ENCODE data around the gene CNKSR1.

Gene CNKSR1

DNA sequence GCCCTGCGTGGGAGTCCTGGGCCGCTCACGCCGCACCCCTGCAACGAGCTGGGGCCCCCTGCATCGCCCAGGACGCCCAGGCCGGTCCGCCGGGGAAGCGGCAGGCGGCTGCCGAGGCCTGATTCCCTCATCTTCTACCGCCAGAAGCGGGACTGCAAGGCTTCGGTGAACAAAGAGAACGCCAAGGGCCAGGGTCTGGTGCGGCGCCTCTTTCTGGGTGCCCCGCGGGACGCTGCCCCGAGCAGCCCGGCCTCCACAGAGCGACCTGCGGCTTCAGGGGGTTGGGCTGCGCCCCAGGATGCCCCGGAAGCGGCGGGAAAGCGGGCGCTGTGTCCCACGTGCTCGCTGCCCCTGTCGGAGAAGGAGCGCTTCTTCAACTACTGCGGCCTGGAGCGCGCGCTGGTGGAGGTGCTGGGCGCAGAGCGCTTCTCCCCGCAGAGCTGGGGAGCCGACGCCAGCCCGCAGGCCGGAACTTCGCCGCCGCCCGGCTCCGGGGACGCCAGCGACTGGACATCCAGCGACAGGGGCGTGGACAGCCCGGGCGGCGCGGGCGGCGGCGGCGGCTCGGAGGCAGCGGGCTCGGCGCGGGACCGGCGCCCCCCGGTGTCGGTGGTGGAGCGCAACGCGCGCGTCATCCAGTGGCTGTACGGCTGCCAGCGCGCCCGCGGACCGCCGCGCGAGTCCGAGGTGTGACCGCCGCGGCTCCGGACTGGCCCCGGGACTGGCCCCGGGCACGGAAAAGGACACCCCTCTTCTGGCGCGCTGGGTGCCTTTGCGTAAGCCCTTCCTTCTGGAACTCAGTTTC, 15.7 kb upstream of the CNKSR1 start:
- Histone ChIP-seq H3K27ac (ENCODE audit: low read depth, low read length) (no peak overlapping the region), H3K4me3 (ENCODE audit: low read depth, low read length) (peak overlapping the region; percentile 85), H3K36me3 (ENCODE audit: insufficient read depth, low read length) (no peaks in the 10 kb centered on the region), H3K79me2 (ENCODE audit: control insufficient read depth, insufficient read depth, low read length, unreplicated experiment) (no peaks in the 10 kb centered on the region), H3K4me1 (ENCODE audit: control insufficient read depth, insufficient read depth, low read length, unreplicated experiment) (peaks cover 8% of the 10 kb centered on the region), H2AFZ (ENCODE audit: low read length, unreplicated experiment) (peak overlapping the region; percentile 98), H3K27me3 (ENCODE audit: insufficient read depth, low read length) (peaks cover 4% of the 10 kb centered on the region; the same call in 1 of the 2 replicates)

DNA sequence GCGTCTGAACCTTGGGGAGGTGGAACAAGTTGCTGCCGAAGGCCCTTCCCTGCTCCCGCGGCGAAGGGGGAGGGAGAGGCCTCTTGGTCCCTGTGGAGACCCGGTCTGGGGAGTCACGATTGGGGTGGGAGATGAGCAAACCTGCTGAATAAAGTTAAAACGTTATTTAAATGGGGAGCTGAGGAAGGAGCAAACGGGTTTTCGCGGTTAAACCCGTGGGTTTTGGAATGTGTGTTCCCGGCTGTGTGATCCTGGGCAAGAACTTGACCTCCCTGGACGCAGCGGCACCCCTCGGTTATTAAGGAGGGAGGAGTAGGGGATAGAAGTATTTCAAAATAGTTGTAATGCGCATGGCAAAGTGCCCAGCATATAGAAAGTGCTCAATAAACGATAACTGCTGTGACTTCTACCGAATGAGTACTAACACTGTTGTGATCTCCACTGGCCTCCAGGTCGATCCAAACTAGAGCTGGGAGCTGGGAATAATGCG, 15.0 kb upstream of the CNKSR1 start:
- Histone ChIP-seq H3K4me1 (ENCODE audit: control insufficient read depth, insufficient read depth, low read length, unreplicated experiment) (peaks cover 8% of the 10 kb centered on the region), H2AFZ (ENCODE audit: low read length, unreplicated experiment) (peak overlapping the region; percentile 98), H3K79me2 (ENCODE audit: control insufficient read depth, insufficient read depth, low read length, unreplicated experiment) (no peaks in the 10 kb centered on the region), H3K4me3 (ENCODE audit: low read depth, low read length) (peak overlapping the region; percentile 85), H3K36me3 (ENCODE audit: insufficient read depth, low read length) (no peaks in the 10 kb centered on the region), H3K27me3 (ENCODE audit: insufficient read depth, low read length) (peaks cover 4% of the 10 kb centered on the region; the same call in 1 of the 2 replicates), H3K27ac (ENCODE audit: low read depth, low read length) (no peak overlapping the region)

DNA sequence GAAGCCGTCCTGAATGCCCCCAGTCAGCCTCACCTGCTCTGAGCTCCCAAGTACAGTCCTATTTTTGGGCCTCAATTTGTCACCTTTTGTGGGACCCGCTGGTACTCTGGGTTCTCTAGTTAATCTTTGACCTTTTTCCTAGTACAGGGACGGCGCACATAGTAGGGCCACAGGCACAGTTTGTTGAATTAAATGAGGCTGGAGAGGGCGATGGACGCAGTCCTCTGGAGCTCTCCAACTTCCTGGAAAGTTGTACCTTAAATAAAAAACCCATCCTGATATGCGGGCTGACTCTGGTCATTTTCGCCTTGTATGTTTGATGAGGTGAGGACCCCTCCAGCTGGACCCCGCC, 13.6 kb upstream of the CNKSR1 start:
- Histone ChIP-seq H3K79me2 (ENCODE audit: control insufficient read depth, insufficient read depth, low read length, unreplicated experiment) (no peaks in the 10 kb centered on the region), H2AFZ (ENCODE audit: low read length, unreplicated experiment) (no peak overlapping the region), H3K36me3 (ENCODE audit: insufficient read depth, low read length) (no peaks in the 10 kb centered on the region), H3K4me1 (ENCODE audit: control insufficient read depth, insufficient read depth, low read length, unreplicated experiment) (peaks cover 8% of the 10 kb centered on the region), H3K27me3 (ENCODE audit: insufficient read depth, low read length) (peaks cover 4% of the 10 kb centered on the region; the same call in 1 of the 2 replicates), H3K27ac (ENCODE audit: low read depth, low read length) (no peak overlapping the region), H3K4me3 (ENCODE audit: low read depth, low read length) (peak overlapping the region; percentile 72)

- Histone ChIP-seq H3K4me1 (ENCODE audit: control insufficient read depth, insufficient read depth, low read length, unreplicated experiment) (peaks cover 8% of the 10 kb centered on the region), H3K27ac (ENCODE audit: low read depth, low read length) (no peak overlapping the region), H3K36me3 (ENCODE audit: insufficient read depth, low read length) (no peaks in the 10 kb centered on the region), H3K79me2 (ENCODE audit: control insufficient read depth, insufficient read depth, low read length, unreplicated experiment) (no peaks in the 10 kb centered on the region), H3K27me3 (ENCODE audit: insufficient read depth, low read length) (peaks cover 4% of the 10 kb centered on the region; the same call in 1 of the 2 replicates), H2AFZ (ENCODE audit: low read length, unreplicated experiment) (peak overlapping the region; percentile 75), H3K4me3 (ENCODE audit: low read depth, low read length) (peak overlapping the region; percentile 72)
Observed at GRCh38 chr1:26164036-26164860, 13.0 kb upstream of the CNKSR1 start.

DNA sequence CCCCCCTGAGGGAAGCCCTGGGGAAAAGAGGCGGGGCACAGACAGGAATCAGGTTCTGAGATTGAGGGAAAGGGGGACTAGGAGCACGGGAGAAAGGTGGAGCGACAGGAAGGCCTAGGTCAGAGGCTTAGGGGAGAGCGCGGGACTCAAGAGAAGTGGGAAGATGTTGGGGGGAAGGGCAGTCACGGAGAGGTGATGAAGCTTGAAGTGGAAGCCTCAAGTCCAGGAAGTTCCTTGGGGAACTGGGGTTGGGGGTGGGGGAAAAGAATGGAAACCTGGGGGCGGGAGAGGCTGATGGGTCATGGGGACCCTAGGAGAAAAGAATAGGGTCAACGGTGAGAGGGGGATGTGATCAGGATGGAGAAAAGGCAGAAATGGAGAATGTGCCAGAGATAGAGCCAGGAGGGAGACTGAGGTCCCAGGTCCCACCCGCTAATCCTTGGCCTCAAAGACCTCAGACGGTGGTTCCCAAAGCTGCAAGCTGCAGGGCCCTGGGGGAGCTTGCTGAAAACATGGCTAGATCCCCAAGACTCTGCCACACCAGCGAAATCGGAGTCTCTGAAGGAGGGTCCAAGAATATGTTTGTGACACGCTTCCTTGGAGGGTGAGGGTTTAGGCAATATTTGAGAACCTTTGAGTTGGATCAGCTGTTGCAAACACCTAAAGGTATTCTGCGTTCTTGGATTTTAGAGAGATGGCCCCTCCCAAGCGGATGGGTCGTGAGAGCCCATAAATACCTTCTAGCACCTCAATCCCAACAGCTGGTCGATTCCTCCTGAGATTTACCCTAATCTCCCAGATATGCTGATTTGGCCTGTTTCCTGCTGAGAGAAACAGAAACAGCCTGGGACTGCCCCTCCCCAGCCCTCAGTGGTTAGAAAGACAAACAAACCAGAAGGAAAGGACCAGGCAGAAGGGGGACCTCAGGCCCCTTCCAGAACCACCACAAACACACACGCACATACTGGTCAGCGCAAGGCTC, 12.1 kb upstream of the CNKSR1 start:
- H3K27me3 ChIP-seq (ENCODE audit: insufficient read depth, low read length): peaks cover 4% of the 10 kb centered on the region; the same call in 1 of the 2 replicates
- no peak overlapping the region for H3K27ac ChIP-seq (ENCODE audit: low read depth, low read length)
- H2AFZ ChIP-seq (ENCODE audit: low read length, unreplicated experiment): peak overlapping the region; percentile 75
- peaks cover 11% of the 10 kb centered on the region for H3K4me1 ChIP-seq (ENCODE audit: control insufficient read depth, insufficient read depth, low read length, unreplicated experiment)
- H3K4me3 ChIP-seq (ENCODE audit: low read depth, low read length): no peak overlapping the region
- H3K79me2 ChIP-seq (ENCODE audit: control insufficient read depth, insufficient read depth, low read length, unreplicated experiment): peaks cover 4% of the 10 kb centered on the region
- no peaks in the 10 kb centered on the region for H3K36me3 ChIP-seq (ENCODE audit: insufficient read depth, low read length)

GRCh38 chr1:26166719-26167281, 10.5 kb upstream of the CNKSR1 start:
- Histone ChIP-seq H3K4me3 (ENCODE audit: low read depth, low read length) (no peak overlapping the region), H3K36me3 (ENCODE audit: insufficient read depth, low read length) (no peaks in the 10 kb centered on the region), H3K27ac (ENCODE audit: low read depth, low read length) (no peak overlapping the region), H2AFZ (ENCODE audit: low read length, unreplicated experiment) (no peak overlapping the region), H3K27me3 (ENCODE audit: insufficient read depth, low read length) (peaks cover 4% of the 10 kb centered on the region; the same call in 1 of the 2 replicates), H3K79me2 (ENCODE audit: control insufficient read depth, insufficient read depth, low read length, unreplicated experiment) (peaks cover 17% of the 10 kb centered on the region), H3K4me1 (ENCODE audit: control insufficient read depth, insufficient read depth, low read length, unreplicated experiment) (peaks cover 7% of the 10 kb centered on the region)

DNA sequence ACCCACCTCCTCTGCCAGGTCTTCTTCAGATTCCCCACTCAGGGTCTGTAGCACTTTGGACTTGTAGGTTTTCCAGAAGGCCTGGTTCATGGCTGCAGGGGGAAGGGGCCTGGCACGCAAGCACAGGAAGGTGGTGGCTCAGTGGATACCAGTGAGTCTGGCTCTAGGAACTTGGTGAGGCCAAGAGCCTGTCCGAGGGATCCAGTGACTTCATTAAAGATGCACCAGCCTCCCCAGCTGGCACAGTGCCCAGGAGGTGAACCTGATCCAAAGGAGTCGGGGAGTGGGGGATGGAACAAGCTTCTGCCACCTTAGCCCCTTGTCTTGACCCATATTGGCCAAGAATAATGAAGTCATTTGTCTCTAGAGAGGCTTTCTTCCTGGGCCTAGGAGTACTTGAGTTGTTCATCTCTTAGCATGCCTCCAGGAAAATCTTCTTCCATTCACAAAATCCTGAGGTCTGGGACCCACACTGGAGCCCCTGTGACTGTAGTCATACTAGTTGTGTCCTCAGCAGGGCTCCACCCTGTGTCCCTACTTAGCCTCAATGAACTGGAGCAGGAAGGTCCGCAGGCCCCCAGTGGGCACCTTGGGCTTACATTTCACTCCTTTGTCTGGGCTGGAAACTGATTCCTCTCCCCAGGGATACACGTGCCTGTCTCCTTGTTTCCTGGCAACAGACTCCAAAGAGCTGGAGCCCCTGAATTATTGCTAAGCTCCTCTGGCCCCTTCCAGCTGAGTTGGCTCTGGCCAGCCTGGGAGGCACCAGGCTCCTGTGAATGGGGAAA, 8.7 kb upstream of the CNKSR1 start, which contains the start of gene C1orf232:
Gene C1orf232, minus strand, starts transcription at position 554 of the 788 bp plus-strand sequence. Its CDS starts 464 bp downstream, at position 90.
- H2AFZ ChIP-seq (ENCODE audit: low read length, unreplicated experiment): peak within 1 kb of the TSS; percentile 95

DNA sequence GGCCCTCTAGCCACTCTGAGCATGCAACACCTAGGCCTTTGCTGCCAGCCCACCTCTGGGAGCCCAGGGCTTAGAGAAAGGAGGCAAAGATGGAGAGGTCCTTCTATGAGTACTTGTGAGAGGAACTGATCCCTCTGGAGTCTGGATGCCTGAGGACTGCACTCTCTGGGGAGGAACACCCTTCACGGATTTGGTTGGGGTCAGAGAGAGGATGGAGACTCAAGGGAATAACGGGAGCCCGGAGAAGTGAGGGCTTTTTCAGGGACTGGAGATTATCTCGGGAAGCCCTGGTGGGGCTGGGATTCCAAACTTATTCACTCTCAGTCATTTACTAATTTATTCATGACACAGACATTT, 8.1 kb upstream of the CNKSR1 start:
- H3K79me2 ChIP-seq (ENCODE audit: control insufficient read depth, insufficient read depth, low read length, unreplicated experiment): peaks cover 17% of the 10 kb centered on the region
- H3K4me3 ChIP-seq (ENCODE audit: low read depth, low read length): peak overlapping the region; percentile 96
- H2AFZ ChIP-seq (ENCODE audit: low read length, unreplicated experiment): peak overlapping the region; percentile 95

More for the DNA sequence above, 8.7 kb upstream of the CNKSR1 start, which contains the start of gene C1orf232:
- Histone ChIP-seq H3K27ac (ENCODE audit: low read depth, low read length) (peak within 1 kb of the TSS; percentile 50; the same call in 1 of the 2 replicates), H3K79me2 (ENCODE audit: control insufficient read depth, insufficient read depth, low read length, unreplicated experiment) (peaks cover 17% of the 10 kb centered on the region), H3K4me1 (ENCODE audit: control insufficient read depth, insufficient read depth, low read length, unreplicated experiment) (peaks cover 7% of the 10 kb centered on the region), H3K27me3 (ENCODE audit: insufficient read depth, low read length) (peaks cover 4% of the 10 kb centered on the region; the same call in 1 of the 2 replicates), H3K4me3 (ENCODE audit: low read depth, low read length) (peak within 1 kb of the TSS; percentile 96), H3K36me3 (ENCODE audit: insufficient read depth, low read length) (no peaks in the 10 kb centered on the region)

More for the DNA sequence above, 8.1 kb upstream of the CNKSR1 start:
- Histone ChIP-seq H3K4me1 (ENCODE audit: control insufficient read depth, insufficient read depth, low read length, unreplicated experiment) (peaks cover 7% of the 10 kb centered on the region), H3K27me3 (ENCODE audit: insufficient read depth, low read length) (no peaks in the 10 kb centered on the region), H3K36me3 (ENCODE audit: insufficient read depth, low read length) (no peaks in the 10 kb centered on the region), H3K27ac (ENCODE audit: low read depth, low read length) (no peak overlapping the region)

All from ACC112 (cell line).